HepG2 (cell line): ENCODE data around the gene PPM1H. TPM values are rescaled to one million over a fixed set of nuclear protein-coding genes. Genes with fewer than 3 reads are reported as not detected.

Source experiments
- ESRRA ChIP-seq: sonication (generic); formaldehyde crosslinking; IDR thresholded peaks from 2 replicates; pipeline ENCODE4 v1.5.1; 2020; ENCODE audit warnings: mild to moderate bottlenecking, low read depth, missing genetic modification reagents
- ETS1 ChIP-seq: sonication (generic); formaldehyde crosslinking; IDR thresholded peaks from 2 replicates; pipeline ENCODE4 v1.4.0; 2020; ENCODE audit warnings: missing genetic modification reagents
- FOXP1 ChIP-seq, 2 experiments: fragments of 450-650 bp in 1 of 2; IDR thresholded peaks; 2 replicates each; pipeline ENCODE4 v1.6.1; 2017 to 2018; ENCODE audit warnings: antibody characterized with exemption in 1 of 2
- GATAD2A ChIP-seq: IDR thresholded peaks from 2 replicates; pipeline ENCODE4 v1.6.1; 2016
- HNRNPH1 ChIP-seq: fragments of 200-400 bp; formaldehyde crosslinking; optimal IDR thresholded peaks from 2 replicates; pipeline ENCODE3; 2017; ENCODE audit warnings: mild to moderate bottlenecking, low read depth, low read length
- MAX ChIP-seq: IDR thresholded peaks from 2 replicates; pipeline ENCODE4 v1.6.1; 2012; ENCODE audit warnings: inconsistent platforms
- MAZ ChIP-seq, 2 experiments: sonication (generic) in 1 of 2; formaldehyde crosslinking in 1 of 2; IDR thresholded peaks; 2 replicates each; pipeline versions ENCODE4 v1.5.0 to v1.6.1; 2012 to 2020; ENCODE audit warnings: low read depth in 2 of 2, mild to moderate bottlenecking in 2 of 2, borderline replicate concordance in 1 of 2, improper control_type of control experiment in 1 of 2, low read length in 1 of 2, missing genetic modification reagents in 1 of 2, moderate library complexity in 1 of 2
- MED1 ChIP-seq: sonication (generic); formaldehyde crosslinking; IDR thresholded peaks from 2 replicates; pipeline ENCODE4 v1.4.0; 2020; ENCODE audit warnings: missing genetic modification reagents
- MIER2 ChIP-seq: IDR thresholded peaks from 2 replicates; pipeline ENCODE4 v1.6.1; 2016; ENCODE audit warnings: missing biosample characterization, missing genetic modification reagents
- NR1H2 ChIP-seq: sonication (generic); formaldehyde crosslinking; IDR thresholded peaks from 2 replicates; pipeline ENCODE4 v1.8.1; 2022; ENCODE audit warnings: low read depth, missing genetic modification reagents, borderline replicate concordance
- NR2C2 ChIP-seq: sonication (generic); formaldehyde crosslinking; IDR thresholded peaks from 2 replicates; pipeline ENCODE4 v1.4.0; 2020; ENCODE audit warnings: missing genetic modification reagents, mild to moderate bottlenecking, moderate library complexity, borderline replicate concordance
- RBM22 ChIP-seq: fragments of 200-400 bp; formaldehyde crosslinking; optimal IDR thresholded peaks from 2 replicates; pipeline ENCODE3; 2017; ENCODE audit warnings: mild to moderate bottlenecking, low read length, moderate library complexity
- SKIL ChIP-seq: sonication (generic); formaldehyde crosslinking; IDR thresholded peaks from 2 replicates; pipeline ENCODE4 v1.8.0; 2022; ENCODE audit warnings: missing genetic modification reagents, mild to moderate bottlenecking, moderate library complexity, borderline replicate concordance
- STAT5B ChIP-seq: sonication (generic); formaldehyde crosslinking; IDR thresholded peaks from 2 replicates; pipeline ENCODE4 v1.4.0; 2020; ENCODE audit warnings: missing genetic modification reagents
- SUZ12 ChIP-seq: fragments of 150-350 bp; IDR thresholded peaks from 2 replicates; pipeline ENCODE4 v1.6.1; 2014; ENCODE audit warnings: low read depth, low read length
- ZFAT ChIP-seq: sonication (generic); formaldehyde crosslinking; conservative IDR thresholded peaks from 2 replicates; pipeline ENCODE4 v1.8.1; 2023; ENCODE audit warnings: missing genetic modification reagents, inconsistent platforms
- ZFP36L1 ChIP-seq: sonication (generic); formaldehyde crosslinking; IDR thresholded peaks from 2 replicates; pipeline ENCODE4 v1.8.0; 2022; ENCODE audit warnings: mild to moderate bottlenecking, missing genetic modification reagents, moderate library complexity
- ZNF136 ChIP-seq: sonication (generic); formaldehyde crosslinking; IDR thresholded peaks from 2 replicates; pipeline ENCODE4 v1.8.1; 2022; ENCODE audit warnings: low read depth, mild to moderate bottlenecking, moderate library complexity, missing genetic modification reagents
- ZNF331 ChIP-seq: sonication (generic); formaldehyde crosslinking; IDR thresholded peaks from 2 replicates; pipeline ENCODE4 v1.4.0; 2020; ENCODE audit warnings: missing genetic modification reagents
- ZNF646 ChIP-seq: sonication (generic); formaldehyde crosslinking; IDR thresholded peaks from 2 replicates; pipeline ENCODE4 v1.9.0; 2021; ENCODE audit warnings: mild to moderate bottlenecking, missing genetic modification reagents
- ZNF720 ChIP-seq: sonication (generic); formaldehyde crosslinking; IDR thresholded peaks from 2 replicates; pipeline ENCODE4 v1.4.0; 2020; ENCODE audit warnings: missing genetic modification reagents
- ZSCAN25 ChIP-seq: sonication (generic); formaldehyde crosslinking; IDR thresholded peaks from 2 replicates; pipeline ENCODE4 v1.8.0; 2022; ENCODE audit warnings: mild to moderate bottlenecking, missing genetic modification reagents
- polyA plus RNA-seq, 8 experiments: library from polyadenylated mRNA; depleted of rRNA in 3 of 8; stranded (reverse) in 7 of 8; unstranded in 1 of 8; fragments of >200 nt; fragmentation: Illumina TruSeq in 4 of 8; extraction: Trizol in 4 of 8; gene quantifications; 2 replicates each; pipeline versions ENCODE4 v1.2.1 to v1.2.3, GENCODE V29; 2011 to 2016; ENCODE audit warnings: low read depth in 4 of 8, missing spikeins in 1 of 8, mixed read lengths in 1 of 8; ENCODE audit not compliant: insufficient read depth in 1 of 8
- total RNA-seq, 5 experiments: library from RNA; depleted of rRNA; stranded (reverse); fragments of >200 nt; fragmentation: Illumina TruSeq; extraction: Trizol; gene quantifications; 2 replicates each; pipeline ENCODE4 v1.2.3, GENCODE V29; 2016; ENCODE audit warnings: low read depth in 1 of 5

Gene PPM1H
- total and polyA plus RNA-seq, 2 of the 13 experiments (the other 11 are each of a cell fraction or from before 2014, with no cell fraction given): 29.1 to 38.1 TPM

- peak; percentile 97 for TF ChIP-seq RBM22
- no peak for TF ChIP-seq ZNF646
- TF ChIP-seq GATAD2A (CRISPR knock-in tag): peak; percentile 46; the same call in 1 of the 2 replicates
- no peak for TF ChIP-seq NR1H2
- no peak for TF ChIP-seq MIER2 (CRISPR knock-in tag)
- TF ChIP-seq ZNF331 (CRISPR knock-in tag): 0 out of 2 replicates have a peak, but pooled peaks have one; percentile 12
- TF ChIP-seq ZFP36L1 (CRISPR knock-in tag): no peak
- no peak for TF ChIP-seq ZFAT (CRISPR knock-in tag)
- no peak for TF ChIP-seq ZNF720 (CRISPR knock-in tag)
- TF ChIP-seq MAZ (IDR thresholded peaks at IDR 0.05; ENCODE audit: borderline replicate concordance, low read depth, low read length): no peak
- TF ChIP-seq MAZ (CRISPR knock-in tag; IDR thresholded peaks at IDR 0.05; ENCODE audit: low read depth): no peak
- TF ChIP-seq FOXP1 (IDR thresholded peaks at IDR 0.05): no peak
- TF ChIP-seq FOXP1 (CRISPR knock-in tag; IDR thresholded peaks at IDR 0.05): peak; percentile 18; the same call in 1 of the 2 replicates
- TF ChIP-seq STAT5B (CRISPR knock-in tag): no peak
- no peak for TF ChIP-seq HNRNPH1
- TF ChIP-seq MED1: no peak
- TF ChIP-seq NR2C2 (CRISPR knock-in tag): no peak
- no peak for TF ChIP-seq ZSCAN25 (CRISPR knock-in tag)
- no peak for TF ChIP-seq SUZ12
- no peak for TF ChIP-seq ZNF136 (CRISPR knock-in tag)
- TF ChIP-seq ESRRA: 0 out of 2 replicates have a peak, but pooled peaks have one; percentile 52
- no peak for TF ChIP-seq SKIL (CRISPR knock-in tag)
- no peak for TF ChIP-seq ETS1 (CRISPR knock-in tag)
- no peak for TF ChIP-seq MAX
These were observed 155.5 kb downstream of the PPM1H start (continued) for GRCh38 chr12:62779488-62779887.
